HCT116 (cell line): ENCODE measurements around the gene SLC41A3. TPM values are rescaled to one million over a fixed set of nuclear protein-coding genes. Genes with fewer than 3 reads are reported as not detected.

Experiments used
- ATAC-seq: fragments of 200-7000 bp; cut with Tn5 transposase; 2 replicates; pipeline ENCODE4 v1.9.1; 2020; ENCODE audit warnings: mild to moderate bottlenecking, moderate library complexity
- BruUV-seq: library from RNA; stranded (reverse); fragments of 400-500 nt; replicated peaks from 2 replicates; lab custom pipeline; 2021; lab: Mats Ljungman, UMichigan
- CTCF ChIA-PET: fragments of 300-600 bp; sonication (Branson Sonifier 250); formaldehyde crosslinking; loops from one replicate; lab custom pipeline; 2021; ENCODE audit warnings: antibody characterized with exemption; lab: Charles Lee
- POLR2A ChIA-PET: fragments of 300-600, 350-600 bp; sonication (Branson Sonifier 250); formaldehyde crosslinking; loops from one replicate; lab custom pipeline; 2021; ENCODE audit warnings: antibody characterized with exemption; lab: Charles Lee
- RAD21 ChIA-PET, 2 experiments: fragments of 300-600 bp; sonication (Branson Sonifier 250); formaldehyde crosslinking; loops; one replicate each; lab custom pipeline; 2023; ENCODE audit warnings: low total read pairs in 2 of 2; ENCODE audit not compliant: uncharacterized antibody in 2 of 2, unreplicated experiment in 2 of 2, low non-redundant PET in 1 of 2; lab: Charles Lee
- DNase-seq: peaks from one replicate; pipeline ENCODE4 v3.0.0-alpha.2; 2010; ENCODE audit warnings: low read depth, low spot score
- H2AFZ ChIP-seq: fragments of 200-600 bp; shearing (Covaris generic), sonication (generic); 2 replicates; pipeline ENCODE4 v1.6.1; 2017; ENCODE audit warnings: low read depth, mixed run types, mixed read lengths, antibody characterized with exemption, low read length; ENCODE audit not compliant: poor library complexity, severe bottlenecking
- H3K27ac ChIP-seq: 2 replicates; pipeline ENCODE4 v1.5.1; 2012; ENCODE audit warnings: low read depth, low read length
- H3K27me3 ChIP-seq: fragments of 200-600 bp; sonication (generic); 2 replicates; pipeline ENCODE4 v1.6.1; 2016; ENCODE audit warnings: mixed run types, low read length, mixed read lengths; ENCODE audit not compliant: insufficient read depth
- H3K36me3 ChIP-seq, 2 experiments: fragments of 200-500 bp in 1 of 2; fragments of 200-600 bp in 1 of 2; sonication (Bioruptor generic) in 1 of 2; sonication (generic) in 1 of 2; 2 replicates each; pipeline versions ENCODE4 v1.5.1 to v1.6.1; 2014 to 2016; ENCODE audit warnings: low read length in 2 of 2, inconsistent platforms in 1 of 2, mixed read lengths in 1 of 2, mixed run types in 1 of 2; ENCODE audit not compliant: insufficient read depth in 2 of 2, control insufficient read depth in 1 of 2
- H3K4me1 ChIP-seq, 2 experiments: fragments of 200-600 bp in 1 of 2; sonication (generic) in 1 of 2; 2 replicates each; pipeline versions ENCODE4 v1.5.1 to v1.6.1; 2012 to 2017; ENCODE audit warnings: low read length in 2 of 2, inconsistent platforms in 1 of 2, mild to moderate bottlenecking in 1 of 2, mixed read lengths in 1 of 2, mixed run types in 1 of 2, moderate library complexity in 1 of 2; ENCODE audit not compliant: insufficient read depth in 2 of 2, control insufficient read depth in 1 of 2
- H3K4me2 ChIP-seq: fragments of 200-600 bp; sonication (generic); 2 replicates; pipeline ENCODE4 v1.6.1; 2017; ENCODE audit warnings: mixed run types, low read length, mixed read lengths
- H3K4me3 ChIP-seq, 2 experiments: fragments of 200-600 bp in 1 of 2; sonication (generic) in 1 of 2; replicated peaks in 1 of 2; 2 replicates each; pipeline ENCODE4 v1.5.1; 2011 to 2016; ENCODE audit warnings: low read length in 2 of 2, control low read depth in 1 of 2, low read depth in 1 of 2, mild to moderate bottlenecking in 1 of 2, mixed read lengths in 1 of 2, mixed run types in 1 of 2
- H3K79me2 ChIP-seq: fragments of 200-600 bp; sonication (generic); 2 replicates; pipeline ENCODE4 v1.6.1; 2017; ENCODE audit warnings: mild to moderate bottlenecking, mixed run types, low read length, moderate library complexity, mixed read lengths; ENCODE audit not compliant: insufficient read depth
- H3K9ac ChIP-seq: fragments of 200-600 bp; sonication (generic); 2 replicates; pipeline ENCODE4 v1.6.1; 2016; ENCODE audit warnings: low read length, mixed read lengths
- H3K9me2 ChIP-seq: fragments of 200-600 bp; sonication (generic), shearing (Covaris generic); 2 replicates; pipeline ENCODE4 v1.6.1; 2017; ENCODE audit warnings: mixed run types, mild to moderate bottlenecking, moderate library complexity; ENCODE audit not compliant: insufficient read depth
- H3K9me3 ChIP-seq, 2 experiments: fragments of 200-500 bp in 1 of 2; fragments of 200-600 bp in 1 of 2; sonication (Bioruptor generic) in 1 of 2; sonication (generic) in 1 of 2; 2 replicates each; pipeline ENCODE4 v1.6.1; 2014 to 2017; ENCODE audit warnings: low read length in 2 of 2, mixed read lengths in 2 of 2, inconsistent platforms in 1 of 2, low read depth in 1 of 2, mild to moderate bottlenecking in 1 of 2, mixed run types in 1 of 2, moderate library complexity in 1 of 2; ENCODE audit not compliant: control insufficient read depth in 1 of 2, insufficient read depth in 1 of 2
- H4K20me1 ChIP-seq: fragments of 200-600 bp; sonication (generic), shearing (Covaris generic); 2 replicates; pipeline ENCODE4 v1.6.1; 2017; ENCODE audit warnings: mixed run types, mild to moderate bottlenecking, moderate library complexity; ENCODE audit not compliant: insufficient read depth
- CBX3 ChIP-seq: IDR thresholded peaks from 2 replicates; pipeline ENCODE4 v1.6.1; 2012; ENCODE audit warnings: low read depth
- CEBPB ChIP-seq: IDR thresholded peaks from 2 replicates; pipeline ENCODE4 v1.6.1; 2012; ENCODE audit warnings: low read depth
- ELF1 ChIP-seq: IDR thresholded peaks from 2 replicates; pipeline ENCODE4 v1.6.1; 2012; ENCODE audit warnings: low read depth, borderline replicate concordance
- EZH2 ChIP-seq: fragments of 200-600 bp; sonication (generic); IDR thresholded peaks from 2 replicates; pipeline ENCODE4 v1.6.1; 2017; ENCODE audit warnings: antibody characterized with exemption, mixed run types
- FOSL1 ChIP-seq: IDR thresholded peaks from 2 replicates; pipeline ENCODE4 v1.6.1; 2012; ENCODE audit warnings: low read depth
- JUND ChIP-seq: IDR thresholded peaks from 2 replicates; pipeline ENCODE4 v1.6.1; 2012
- POLR2A ChIP-seq: IDR thresholded peaks from 2 replicates; pipeline ENCODE4 v1.7.0; 2011; ENCODE audit warnings: borderline replicate concordance; ENCODE audit not compliant: insufficient read depth, insufficient read length; ENCODE audit errors: extremely low read depth
- RAD21 ChIP-seq: IDR thresholded peaks from 2 replicates; pipeline ENCODE4 v1.6.1; 2012; ENCODE audit warnings: low read depth, mild to moderate bottlenecking
- SIN3A ChIP-seq: IDR thresholded peaks from 2 replicates; pipeline ENCODE4 v1.6.1; 2012; ENCODE audit warnings: low read depth
- SP1 ChIP-seq: IDR thresholded peaks from 2 replicates; pipeline ENCODE4 v1.6.1; 2012; ENCODE audit warnings: low read depth
- SRF ChIP-seq: IDR thresholded peaks from 2 replicates; pipeline ENCODE4 v1.6.1; 2012; ENCODE audit warnings: low read depth
- TCF7L2 ChIP-seq: IDR thresholded peaks from 2 replicates; pipeline ENCODE4 v1.7.0; 2011; ENCODE audit warnings: borderline replicate concordance, inconsistent platforms; ENCODE audit not compliant: insufficient read depth, insufficient read length; ENCODE audit errors: extremely low read depth
- YY1 ChIP-seq: IDR thresholded peaks from 2 replicates; pipeline ENCODE4 v1.6.1; 2011; ENCODE audit warnings: low read length, low read depth, moderate library complexity, mild to moderate bottlenecking; ENCODE audit not compliant: insufficient replicate concordance; ENCODE audit errors: extremely low read depth
- ZFX ChIP-seq: fragments of 450-650 bp; IDR thresholded peaks from 2 replicates; pipeline ENCODE4 v1.6.1; 2017
- ZNF274 ChIP-seq: fragments of 200-500 bp; sonication (Bioruptor generic); IDR thresholded peaks from 2 replicates; pipeline ENCODE4 v1.6.1; 2014; ENCODE audit warnings: mild to moderate bottlenecking, low read depth, low read length, inconsistent platforms
- intact Hi-C: fragments of 100-400 bp; cut with micrococcal nuclease; formaldehyde crosslinking; loops from 2 replicates; pipeline ENCODE4 v1.10.0; 2022
- total RNA-seq: library from RNA; stranded (reverse); gene quantifications from one replicate; pipeline ENCODE4 v1.2.1, GENCODE V29; 2021; ENCODE audit not compliant: unreplicated experiment
- TF ChIP-seq, protein P1 (sequence below), 3 experiments: fragments of 200-600 bp in 1 of 3; sonication (generic) in 1 of 3; IDR thresholded peaks in 2 of 3; conservative IDR thresholded peaks in 1 of 3; 2 replicates each; pipeline ENCODE4 v1.5.1; 2012 to 2017; ENCODE audit warnings: low read depth in 2 of 3, low read length in 2 of 3, antibody characterized with exemption in 1 of 3, borderline replicate concordance in 1 of 3, control low read depth in 1 of 3, mild to moderate bottlenecking in 1 of 3, mixed read lengths in 1 of 3, mixed run types in 1 of 3, moderate library complexity in 1 of 3; ENCODE audit not compliant: insufficient read depth in 1 of 3
- TF ChIP-seq, protein P2 (sequence below): IDR thresholded peaks from 2 replicates; pipeline ENCODE4 v1.6.1; 2012
- TF ChIP-seq, protein P3 (sequence below): IDR thresholded peaks from 2 replicates; pipeline ENCODE4 v1.6.1; 2012
- TF ChIP-seq, protein P4 (sequence below): IDR thresholded peaks from 2 replicates; pipeline ENCODE4 v1.6.1; 2012; ENCODE audit warnings: low read depth

The SLC41A3 gene
- total RNA-seq, 1 experiment from 2014 or later = 45.9 TPM

DNA sequence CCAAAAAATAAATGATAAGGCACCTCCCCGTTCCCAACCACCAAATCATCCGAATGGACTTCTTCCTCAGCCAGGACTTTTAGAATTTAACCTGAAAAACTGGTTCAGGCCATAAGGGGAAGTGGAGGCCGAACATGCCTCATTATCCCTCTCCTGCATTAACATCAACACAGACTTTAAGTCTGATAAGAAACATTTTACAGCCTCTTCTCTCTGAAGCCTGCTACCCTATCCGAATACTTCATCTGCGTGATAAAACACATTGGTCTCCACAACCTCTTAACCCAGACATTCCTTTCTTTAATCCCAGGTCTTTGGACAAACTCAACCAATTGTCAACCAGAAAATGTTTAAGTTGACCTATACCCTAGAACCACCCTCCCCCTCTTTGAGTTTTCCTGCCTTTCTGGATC lies 850 bp upstream of the SLC41A3 start:
- H3K4me2 ChIP-seq = peak overlapping the region; percentile 94
- H3K27me3 ChIP-seq = no peaks in the 10 kb centered on the region
- peak overlapping the region; percentile 80; the same call in 1 of the 2 replicates for H3K9ac ChIP-seq
- TF ChIP-seq SP1 (no peak), ELF1 (no peak), CEBPB (no peak), FOSL1 (no peak), ZNF274 (no peak), SIN3A (no peak), SRF (no peak), POLR2A (no peak), TCF7L2 (no peak), YY1 (no peak), RAD21 (no peak), JUND (no peak), EZH2 (no peak), CBX3 (no peak), ZFX (no peak)
- TF ChIP-seq, protein P1, sequence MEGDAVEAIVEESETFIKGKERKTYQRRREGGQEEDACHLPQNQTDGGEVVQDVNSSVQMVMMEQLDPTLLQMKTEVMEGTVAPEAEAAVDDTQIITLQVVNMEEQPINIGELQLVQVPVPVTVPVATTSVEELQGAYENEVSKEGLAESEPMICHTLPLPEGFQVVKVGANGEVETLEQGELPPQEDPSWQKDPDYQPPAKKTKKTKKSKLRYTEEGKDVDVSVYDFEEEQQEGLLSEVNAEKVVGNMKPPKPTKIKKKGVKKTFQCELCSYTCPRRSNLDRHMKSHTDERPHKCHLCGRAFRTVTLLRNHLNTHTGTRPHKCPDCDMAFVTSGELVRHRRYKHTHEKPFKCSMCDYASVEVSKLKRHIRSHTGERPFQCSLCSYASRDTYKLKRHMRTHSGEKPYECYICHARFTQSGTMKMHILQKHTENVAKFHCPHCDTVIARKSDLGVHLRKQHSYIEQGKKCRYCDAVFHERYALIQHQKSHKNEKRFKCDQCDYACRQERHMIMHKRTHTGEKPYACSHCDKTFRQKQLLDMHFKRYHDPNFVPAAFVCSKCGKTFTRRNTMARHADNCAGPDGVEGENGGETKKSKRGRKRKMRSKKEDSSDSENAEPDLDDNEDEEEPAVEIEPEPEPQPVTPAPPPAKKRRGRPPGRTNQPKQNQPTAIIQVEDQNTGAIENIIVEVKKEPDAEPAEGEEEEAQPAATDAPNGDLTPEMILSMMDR (IDR thresholded peaks at IDR 0.05 in 2 of 3, conservative IDR thresholded peaks at IDR 0.05 in 1 of 3; ENCODE audit: borderline replicate concordance in 1 of 3, insufficient read depth in 1 of 3, low read depth in 2 of 3, low read length in 2 of 3) = no peak
- TF ChIP-seq, protein P2, sequence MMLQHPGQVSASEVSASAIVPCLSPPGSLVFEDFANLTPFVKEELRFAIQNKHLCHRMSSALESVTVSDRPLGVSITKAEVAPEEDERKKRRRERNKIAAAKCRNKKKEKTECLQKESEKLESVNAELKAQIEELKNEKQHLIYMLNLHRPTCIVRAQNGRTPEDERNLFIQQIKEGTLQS = no peak
- TF ChIP-seq, protein P3, sequence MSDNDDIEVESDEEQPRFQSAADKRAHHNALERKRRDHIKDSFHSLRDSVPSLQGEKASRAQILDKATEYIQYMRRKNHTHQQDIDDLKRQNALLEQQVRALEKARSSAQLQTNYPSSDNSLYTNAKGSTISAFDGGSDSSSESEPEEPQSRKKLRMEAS = no peak
- TF ChIP-seq, protein P4, sequence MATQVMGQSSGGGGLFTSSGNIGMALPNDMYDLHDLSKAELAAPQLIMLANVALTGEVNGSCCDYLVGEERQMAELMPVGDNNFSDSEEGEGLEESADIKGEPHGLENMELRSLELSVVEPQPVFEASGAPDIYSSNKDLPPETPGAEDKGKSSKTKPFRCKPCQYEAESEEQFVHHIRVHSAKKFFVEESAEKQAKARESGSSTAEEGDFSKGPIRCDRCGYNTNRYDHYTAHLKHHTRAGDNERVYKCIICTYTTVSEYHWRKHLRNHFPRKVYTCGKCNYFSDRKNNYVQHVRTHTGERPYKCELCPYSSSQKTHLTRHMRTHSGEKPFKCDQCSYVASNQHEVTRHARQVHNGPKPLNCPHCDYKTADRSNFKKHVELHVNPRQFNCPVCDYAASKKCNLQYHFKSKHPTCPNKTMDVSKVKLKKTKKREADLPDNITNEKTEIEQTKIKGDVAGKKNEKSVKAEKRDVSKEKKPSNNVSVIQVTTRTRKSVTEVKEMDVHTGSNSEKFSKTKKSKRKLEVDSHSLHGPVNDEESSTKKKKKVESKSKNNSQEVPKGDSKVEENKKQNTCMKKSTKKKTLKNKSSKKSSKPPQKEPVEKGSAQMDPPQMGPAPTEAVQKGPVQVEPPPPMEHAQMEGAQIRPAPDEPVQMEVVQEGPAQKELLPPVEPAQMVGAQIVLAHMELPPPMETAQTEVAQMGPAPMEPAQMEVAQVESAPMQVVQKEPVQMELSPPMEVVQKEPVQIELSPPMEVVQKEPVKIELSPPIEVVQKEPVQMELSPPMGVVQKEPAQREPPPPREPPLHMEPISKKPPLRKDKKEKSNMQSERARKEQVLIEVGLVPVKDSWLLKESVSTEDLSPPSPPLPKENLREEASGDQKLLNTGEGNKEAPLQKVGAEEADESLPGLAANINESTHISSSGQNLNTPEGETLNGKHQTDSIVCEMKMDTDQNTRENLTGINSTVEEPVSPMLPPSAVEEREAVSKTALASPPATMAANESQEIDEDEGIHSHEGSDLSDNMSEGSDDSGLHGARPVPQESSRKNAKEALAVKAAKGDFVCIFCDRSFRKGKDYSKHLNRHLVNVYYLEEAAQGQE = no peak
- intact Hi-C loops = no loop called here
- BruUV-seq = TSS peak; percentile 51
- ChIA-PET POLR2A (no interaction called here), CTCF (interaction anchor here (1.1 kb wide), 1 partner anchor 11 kb away, joined by 3 read pairs; no protein-coding TSS in a partner anchor), RAD21 (no interaction called here)
- peak overlapping the region; percentile 63; the same call in 1 of the 2 replicates for H3K27ac ChIP-seq
- no peak for DNase-seq
- H3K9me3 ChIP-seq = no peaks in the 10 kb centered on the region; a peak in 2 of 4 replicates
- H3K4me3 ChIP-seq = peak overlapping the region; percentile 73 to 80
- peak overlapping the region; percentile 22 for H2AFZ ChIP-seq
- ATAC-seq = no peak
- H4K20me1 ChIP-seq = no peaks in the 10 kb centered on the region
- H3K79me2 ChIP-seq = peaks cover 15% of the 10 kb centered on the region; the same call in 1 of the 2 replicates
- H3K9me2 ChIP-seq = no peaks in the 10 kb centered on the region
- 0 out of 4 replicates have a peak, but pooled peaks cover 0 to 4% of the 10 kb centered on the region in 2 experiments for H3K36me3 ChIP-seq
- peaks cover 14 to 35% of the 10 kb centered on the region in 2 experiments for H3K4me1 ChIP-seq
